HepG2 (cell line): ENCODE measurements around the gene OPTN. TPM values are rescaled to one million over a fixed set of nuclear protein-coding genes. Genes with fewer than 3 reads are reported as not detected.

Experiments
- ATAC-seq: fragments of 200-7000 bp; cut with Tn5 transposase; 3 replicates; pipeline ENCODE4 v1.9.1; 2020; ENCODE audit warnings: mild to moderate bottlenecking, moderate library complexity
- BruUV-seq: library from RNA; stranded (reverse); fragments of 400-500 nt; replicated peaks from 2 replicates; lab custom pipeline; 2021; lab: Mats Ljungman, UMichigan
- CTCF ChIA-PET: fragments of 300-600 bp; formaldehyde crosslinking; extraction: SDS; loops from one replicate; lab custom pipeline; 2021; ENCODE audit warnings: low total read pairs, inconsistent platforms, low intra/inter-chr PET ratio; lab: Yijun Ruan, JAX
- POLR2A ChIA-PET: fragments of 350-600 bp; sonication (Branson Sonifier 250); formaldehyde crosslinking; loops from one replicate; lab custom pipeline; 2020; ENCODE audit warnings: antibody characterized with exemption, inconsistent platforms; lab: Yijun Ruan, JAX
- DNase-seq: peaks from one replicate; pipeline ENCODE4 v3.0.0-alpha.2; 2015; ENCODE audit warnings: low spot score
- FAIRE-seq: peaks from 3 replicates; lab custom pipeline; 2011; peaks lifted over from hg19 to GRCh38; lab: Jason Lieb, UNC
- H2AFZ ChIP-seq: one replicate; pipeline ENCODE4 v1.6.1; 2011; ENCODE audit warnings: low read length, inconsistent platforms
- H3K27ac ChIP-seq: fragments of 300-600 bp; 3 replicates; pipeline ENCODE4 v1.8.0; 2011; ENCODE audit warnings: mixed run types, mild to moderate bottlenecking, mixed read lengths, low read length, inconsistent platforms; ENCODE audit not compliant: insufficient read depth; ENCODE audit errors: extremely low read length
- H3K27me3 ChIP-seq, 2 experiments: fragments of 200-600 bp in 1 of 2; 2 replicates in 1 of 2; 3 replicates in 1 of 2; pipeline versions ENCODE4 v1.6.0 to v1.8.0; 2011; ENCODE audit warnings: low read length in 2 of 2, mild to moderate bottlenecking in 2 of 2, moderate library complexity in 2 of 2, inconsistent platforms in 1 of 2; ENCODE audit not compliant: insufficient read depth in 2 of 2, control insufficient read depth in 1 of 2
- H3K36me3 ChIP-seq, 2 experiments: fragments of 200-600 bp in 1 of 2; replicated peaks in 1 of 2; 2 replicates in 1 of 2; 3 replicates in 1 of 2; pipeline versions ENCODE4 v1.5.1 to v1.8.0; 2011; ENCODE audit warnings: low read length in 2 of 2, inconsistent platforms in 1 of 2; ENCODE audit not compliant: insufficient read depth in 2 of 2, control insufficient read depth in 1 of 2
- H3K4me1 ChIP-seq: 2 replicates; pipeline ENCODE4 v1.5.1; 2012; ENCODE audit warnings: low read length, inconsistent platforms; ENCODE audit not compliant: insufficient read depth
- H3K4me2 ChIP-seq: 2 replicates; pipeline ENCODE4 v1.6.0; 2011; ENCODE audit warnings: low read depth, low read length, inconsistent platforms
- H3K4me3 ChIP-seq, 3 experiments: fragments of 200-600 bp in 1 of 3; sonication (generic), shearing (Covaris generic) in 1 of 3; replicated peaks in 1 of 3; 2 replicates each; pipeline ENCODE4 v1.5.1; 2011 to 2016; ENCODE audit warnings: low read length in 3 of 3, inconsistent platforms in 2 of 3, low read depth in 2 of 3, mild to moderate bottlenecking in 2 of 3, control low read depth in 1 of 3, mixed read lengths in 1 of 3; ENCODE audit not compliant: insufficient read depth in 1 of 3
- H3K79me2 ChIP-seq: one replicate; pipeline ENCODE4 v1.6.1; 2011; ENCODE audit warnings: low read length, inconsistent platforms; ENCODE audit not compliant: insufficient read depth
- H3K9ac ChIP-seq: 2 replicates; pipeline ENCODE4 v1.6.0; 2011; ENCODE audit warnings: mild to moderate bottlenecking, low read depth, low read length, inconsistent platforms; ENCODE audit not compliant: insufficient read depth
- H3K9me3 ChIP-seq: 2 replicates; pipeline ENCODE4 v1.5.1; 2012; ENCODE audit warnings: mild to moderate bottlenecking, low read length
- H4K20me1 ChIP-seq: 2 replicates; pipeline ENCODE4 v1.6.0; 2011; ENCODE audit warnings: inconsistent platforms, mild to moderate bottlenecking, low read length, moderate library complexity; ENCODE audit not compliant: insufficient read depth
- FOXA3 ChIP-seq: IDR thresholded peaks from 2 replicates; pipeline ENCODE4 v1.6.1; 2016; ENCODE audit warnings: missing genetic modification reagents, missing compliant biosample characterization
- MBD4 ChIP-seq: IDR thresholded peaks from 2 replicates; pipeline ENCODE4 v1.6.1; 2012; ENCODE audit warnings: low read length, inconsistent platforms, borderline replicate concordance
- NR2C2 ChIP-seq: sonication (generic); formaldehyde crosslinking; IDR thresholded peaks from 2 replicates; pipeline ENCODE4 v1.4.0; 2020; ENCODE audit warnings: missing genetic modification reagents, mild to moderate bottlenecking, moderate library complexity, borderline replicate concordance
- SRSF9 ChIP-seq: fragments of 200-400 bp; formaldehyde crosslinking; IDR thresholded peaks from 2 replicates; pipeline ENCODE4 v1.6.1; 2018; ENCODE audit warnings: borderline replicate concordance, mild to moderate bottlenecking, low read depth, low read length; ENCODE audit not compliant: insufficient read depth, poor library complexity, severe bottlenecking
- ZNF543 ChIP-seq: sonication (generic); formaldehyde crosslinking; IDR thresholded peaks from 2 replicates; pipeline ENCODE4 v1.4.0; 2020; ENCODE audit warnings: mild to moderate bottlenecking, missing genetic modification reagents
- ZNF772 ChIP-seq: sonication (generic); formaldehyde crosslinking; IDR thresholded peaks from 2 replicates; pipeline ENCODE4 v1.5.0; 2020; ENCODE audit warnings: mild to moderate bottlenecking, missing genetic modification reagents
- ZNF782 ChIP-seq: sonication (generic); formaldehyde crosslinking; IDR thresholded peaks from 2 replicates; pipeline ENCODE4 v1.4.0; 2020; ENCODE audit warnings: missing genetic modification reagents, mild to moderate bottlenecking, borderline replicate concordance
- ZNF891 ChIP-seq: sonication (generic); formaldehyde crosslinking; IDR thresholded peaks from 2 replicates; pipeline ENCODE4 v1.5.0; 2020; ENCODE audit warnings: mild to moderate bottlenecking, missing genetic modification reagents
- WGBS: methylation state at CpG from one replicate; pipeline ENCODE4 v1.1.6; 2017; ENCODE audit warnings: low lambda C conversion rate; 5-methylcytosine and 5-hydroxymethylcytosine counted together
- in situ Hi-C: cut with HindIII; loops from 2 replicates; pipeline ENCODE4 v1.10.0; 2017; ENCODE audit warnings: low pct_unique_long_range_greater_than_20kb; ENCODE audit not compliant: extremely low pct_ligation_motif_present
- intact Hi-C: fragments of 100-400 bp; cut with micrococcal nuclease; formaldehyde crosslinking; loops from one replicate; pipeline ENCODE4 v1.10.0; 2022; ENCODE audit not compliant: unreplicated experiment
- polyA plus RNA-seq, 8 experiments: library from polyadenylated mRNA; depleted of rRNA in 3 of 8; stranded (reverse) in 7 of 8; unstranded in 1 of 8; fragments of >200 nt; fragmentation: Illumina TruSeq in 4 of 8; extraction: Trizol in 4 of 8; gene quantifications; 2 replicates each; pipeline versions ENCODE4 v1.2.1 to v1.2.3, GENCODE V29; 2011 to 2016; ENCODE audit warnings: low read depth in 4 of 8, missing spikeins in 1 of 8, mixed read lengths in 1 of 8; ENCODE audit not compliant: insufficient read depth in 1 of 8
- total RNA-seq, 5 experiments: library from RNA; depleted of rRNA; stranded (reverse); fragments of >200 nt; fragmentation: Illumina TruSeq; extraction: Trizol; gene quantifications; 2 replicates each; pipeline ENCODE4 v1.2.3, GENCODE V29; 2016; ENCODE audit warnings: low read depth in 1 of 5
- TF ChIP-seq, protein P1 (sequence below), 2 experiments: fragments of 450-650 bp in 1 of 2; sonication (generic) in 1 of 2; formaldehyde crosslinking; IDR thresholded peaks; 2 replicates each; pipeline versions ENCODE4 v1.5.0 to v1.8.0; 2020 to 2022; ENCODE audit warnings: mild to moderate bottlenecking in 1 of 2, missing genetic modification reagents in 1 of 2
- TF ChIP-seq, protein P2 (sequence below): sonication (generic); formaldehyde crosslinking; IDR thresholded peaks from 2 replicates; pipeline ENCODE4 v1.4.0; 2020; ENCODE audit warnings: missing genetic modification reagents, borderline replicate concordance
- TF ChIP-seq, protein P3 (sequence below): IDR thresholded peaks from 2 replicates; pipeline ENCODE4 v1.6.1; 2018; ENCODE audit warnings: missing genetic modification reagents, mild to moderate bottlenecking, missing compliant biosample characterization
- TF ChIP-seq, protein P4 (sequence below): sonication (generic); formaldehyde crosslinking; IDR thresholded peaks from 2 replicates; pipeline ENCODE4 v1.8.0; 2022; ENCODE audit warnings: low read depth, missing genetic modification reagents
- TF ChIP-seq, protein P5 (sequence below): sonication (generic); formaldehyde crosslinking; IDR thresholded peaks from 2 replicates; pipeline ENCODE4 v1.4.0; 2020; ENCODE audit warnings: mild to moderate bottlenecking, low read depth, missing genetic modification reagents

Gene OPTN
- total and polyA plus RNA-seq, 2 of the 13 experiments (the other 11 are each of a cell fraction or from before 2014, with no cell fraction given): 13.4 to 46.6 TPM

DNA sequence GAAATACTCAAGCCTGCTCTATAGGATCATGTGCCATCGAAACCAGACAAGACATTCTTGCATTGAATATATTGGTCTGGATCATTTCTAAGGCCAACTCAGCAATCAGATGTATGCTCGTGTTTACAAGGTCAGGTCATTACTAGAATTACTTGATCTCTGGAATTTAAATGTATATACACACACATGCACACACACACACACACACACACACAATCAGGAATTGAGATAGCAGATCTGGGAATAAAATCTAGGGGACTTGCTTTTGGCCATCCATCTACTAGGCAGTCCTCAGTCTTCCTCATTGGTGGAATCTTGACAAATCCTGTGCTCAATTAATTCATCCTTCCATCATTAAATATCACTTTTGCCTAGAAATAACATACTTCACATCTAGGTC, 3.6 kb downstream of the OPTN start:
- no peak for FAIRE-seq
- TF ChIP-seq, protein P1, sequence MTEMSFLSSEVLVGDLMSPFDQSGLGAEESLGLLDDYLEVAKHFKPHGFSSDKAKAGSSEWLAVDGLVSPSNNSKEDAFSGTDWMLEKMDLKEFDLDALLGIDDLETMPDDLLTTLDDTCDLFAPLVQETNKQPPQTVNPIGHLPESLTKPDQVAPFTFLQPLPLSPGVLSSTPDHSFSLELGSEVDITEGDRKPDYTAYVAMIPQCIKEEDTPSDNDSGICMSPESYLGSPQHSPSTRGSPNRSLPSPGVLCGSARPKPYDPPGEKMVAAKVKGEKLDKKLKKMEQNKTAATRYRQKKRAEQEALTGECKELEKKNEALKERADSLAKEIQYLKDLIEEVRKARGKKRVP (CRISPR knock-in tag; IDR thresholded peaks at IDR 0.05): no peak
- TF ChIP-seq ZNF772 (no peak), MBD4 (no peak), FOXA3 (CRISPR knock-in tag) (no peak), SRSF9 (no peak), NR2C2 (no peak), ZNF782 (no peak), ZNF543 (no peak), ZNF891 (CRISPR knock-in tag) (no peak)
- TF ChIP-seq, protein P2, sequence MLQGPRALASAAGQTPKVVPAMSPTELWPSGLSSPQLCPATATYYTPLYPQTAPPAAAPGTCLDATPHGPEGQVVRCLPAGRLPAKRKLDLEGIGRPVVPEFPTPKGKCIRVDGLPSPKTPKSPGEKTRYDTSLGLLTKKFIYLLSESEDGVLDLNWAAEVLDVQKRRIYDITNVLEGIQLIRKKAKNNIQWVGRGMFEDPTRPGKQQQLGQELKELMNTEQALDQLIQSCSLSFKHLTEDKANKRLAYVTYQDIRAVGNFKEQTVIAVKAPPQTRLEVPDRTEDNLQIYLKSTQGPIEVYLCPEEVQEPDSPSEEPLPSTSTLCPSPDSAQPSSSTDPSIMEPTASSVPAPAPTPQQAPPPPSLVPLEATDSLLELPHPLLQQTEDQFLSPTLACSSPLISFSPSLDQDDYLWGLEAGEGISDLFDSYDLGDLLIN (CRISPR knock-in tag): no peak
- TF ChIP-seq, protein P3, sequence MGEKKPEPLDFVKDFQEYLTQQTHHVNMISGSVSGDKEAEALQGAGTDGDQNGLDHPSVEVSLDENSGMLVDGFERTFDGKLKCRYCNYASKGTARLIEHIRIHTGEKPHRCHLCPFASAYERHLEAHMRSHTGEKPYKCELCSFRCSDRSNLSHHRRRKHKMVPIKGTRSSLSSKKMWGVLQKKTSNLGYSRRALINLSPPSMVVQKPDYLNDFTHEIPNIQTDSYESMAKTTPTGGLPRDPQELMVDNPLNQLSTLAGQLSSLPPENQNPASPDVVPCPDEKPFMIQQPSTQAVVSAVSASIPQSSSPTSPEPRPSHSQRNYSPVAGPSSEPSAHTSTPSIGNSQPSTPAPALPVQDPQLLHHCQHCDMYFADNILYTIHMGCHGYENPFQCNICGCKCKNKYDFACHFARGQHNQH (CRISPR knock-in tag): no peak
- TF ChIP-seq, protein P4, sequence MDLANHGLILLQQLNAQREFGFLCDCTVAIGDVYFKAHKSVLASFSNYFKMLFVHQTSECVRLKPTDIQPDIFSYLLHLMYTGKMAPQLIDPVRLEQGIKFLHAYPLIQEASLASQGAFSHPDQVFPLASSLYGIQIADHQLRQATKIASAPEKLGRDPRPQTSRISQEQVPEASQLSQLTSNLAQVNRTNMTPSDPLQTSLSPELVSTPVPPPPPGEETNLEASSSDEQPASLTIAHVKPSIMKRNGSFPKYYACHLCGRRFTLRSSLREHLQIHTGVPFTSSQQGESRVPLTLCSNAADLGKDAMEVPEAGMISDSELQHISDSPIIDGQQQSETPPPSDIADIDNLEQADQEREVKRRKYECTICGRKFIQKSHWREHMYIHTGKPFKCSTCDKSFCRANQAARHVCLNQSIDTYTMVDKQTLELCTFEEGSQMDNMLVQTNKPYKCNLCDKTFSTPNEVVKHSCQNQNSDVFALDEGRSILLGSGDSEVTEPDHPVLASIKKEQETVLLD (CRISPR knock-in tag): no peak
- TF ChIP-seq, protein P5, sequence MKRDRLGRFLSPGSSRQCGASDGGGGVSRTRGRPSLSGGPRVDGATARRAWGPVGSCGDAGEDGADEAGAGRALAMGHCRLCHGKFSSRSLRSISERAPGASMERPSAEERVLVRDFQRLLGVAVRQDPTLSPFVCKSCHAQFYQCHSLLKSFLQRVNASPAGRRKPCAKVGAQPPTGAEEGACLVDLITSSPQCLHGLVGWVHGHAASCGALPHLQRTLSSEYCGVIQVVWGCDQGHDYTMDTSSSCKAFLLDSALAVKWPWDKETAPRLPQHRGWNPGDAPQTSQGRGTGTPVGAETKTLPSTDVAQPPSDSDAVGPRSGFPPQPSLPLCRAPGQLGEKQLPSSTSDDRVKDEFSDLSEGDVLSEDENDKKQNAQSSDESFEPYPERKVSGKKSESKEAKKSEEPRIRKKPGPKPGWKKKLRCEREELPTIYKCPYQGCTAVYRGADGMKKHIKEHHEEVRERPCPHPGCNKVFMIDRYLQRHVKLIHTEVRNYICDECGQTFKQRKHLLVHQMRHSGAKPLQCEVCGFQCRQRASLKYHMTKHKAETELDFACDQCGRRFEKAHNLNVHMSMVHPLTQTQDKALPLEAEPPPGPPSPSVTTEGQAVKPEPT (CRISPR knock-in tag): no peak

More for the DNA sequence above, 3.6 kb downstream of the OPTN start:
- no peaks in the 10 kb centered on the region for H3K36me3 ChIP-seq
- H3K79me2 ChIP-seq: peaks cover 12% of the 10 kb centered on the region
- ChIA-PET CTCF (no interaction called here), POLR2A (no interaction called here)
- H3K4me1 ChIP-seq: peaks cover 65% of the 10 kb centered on the region
- H3K4me3 ChIP-seq: no peak overlapping the region
- H2AFZ ChIP-seq: no peak overlapping the region
- no peak overlapping the region for H3K4me2 ChIP-seq
- WGBS: 82% methylated on average over 2 of the region's 2 CpGs
- ATAC-seq: no peak
- in situ Hi-C loops (no loop called here), intact Hi-C loops (loop anchor here (5.0 to 10.0 kb wide), 2 partner anchors 59 to 171 kb away; partner anchors contain the start of gene MCM10)
- H4K20me1 ChIP-seq: no peaks in the 10 kb centered on the region
- H3K9ac ChIP-seq: no peak overlapping the region
- no peaks in the 10 kb centered on the region; a peak in 1 of 5 replicates for H3K27me3 ChIP-seq
- no TSS peak for BruUV-seq
- no peak overlapping the region for H3K27ac ChIP-seq
- no peak for DNase-seq
- no peaks in the 10 kb centered on the region for H3K9me3 ChIP-seq
